Fibroblast of the aortic adventitia (primary cell): ENCODE data around the gene DOCK9. TPM values are rescaled to one million over a fixed set of nuclear protein-coding genes. Genes with fewer than 3 reads are reported as not detected.
"Not testable (repeated sequence)": the region's sequence is repeated elsewhere in the genome, so short reads cannot be mapped to it uniquely, and the experiment has no call there.

Experiments
- DNase-seq: peaks from one replicate; pipeline ENCODE4 v3.0.0-alpha.2; 2010; ENCODE audit warnings: low read depth
- H3K4me3 ChIP-seq: 2 replicates; pipeline ENCODE4 v1.5.1; 2011; ENCODE audit warnings: low read depth, mild to moderate bottlenecking, control low read depth, low read length, moderate library complexity
- total RNA-seq: library from RNA; depleted of rRNA; stranded (reverse); fragments of >200 nt; gene quantifications from 2 replicates; pipeline ENCODE4 v1.2.3, GENCODE V29; 2012; ENCODE audit warnings: low replicate concordance
- TF ChIP-seq, protein P1 (sequence below): IDR thresholded peaks from 2 replicates; pipeline ENCODE4 v1.5.1; 2011; ENCODE audit warnings: mild to moderate bottlenecking, low read length, control low read depth, inconsistent platforms; ENCODE audit not compliant: insufficient read depth

Gene DOCK9
- total RNA-seq, 1 donor = 28.1 TPM

DNA sequence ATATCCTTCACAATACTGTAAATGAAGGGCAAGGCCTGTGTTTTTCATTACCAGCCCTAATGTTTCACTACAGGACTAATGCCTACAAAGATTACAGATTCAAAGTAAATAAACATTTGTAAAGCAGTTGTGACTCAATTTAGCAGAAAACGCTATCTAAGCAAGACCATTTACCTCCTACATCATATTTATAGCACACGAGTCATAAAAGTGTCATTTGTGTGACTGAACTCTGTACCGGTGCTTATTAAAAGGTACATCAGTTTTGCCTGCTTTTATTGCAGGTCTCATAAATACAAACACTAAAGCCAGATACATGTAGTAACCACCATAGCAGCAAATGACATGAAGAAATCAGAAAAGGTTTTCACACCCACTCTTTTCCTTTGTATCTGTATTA, 163.9 kb downstream of the DOCK9 start:
- no peak for DNase-seq
- TF ChIP-seq, protein P1, sequence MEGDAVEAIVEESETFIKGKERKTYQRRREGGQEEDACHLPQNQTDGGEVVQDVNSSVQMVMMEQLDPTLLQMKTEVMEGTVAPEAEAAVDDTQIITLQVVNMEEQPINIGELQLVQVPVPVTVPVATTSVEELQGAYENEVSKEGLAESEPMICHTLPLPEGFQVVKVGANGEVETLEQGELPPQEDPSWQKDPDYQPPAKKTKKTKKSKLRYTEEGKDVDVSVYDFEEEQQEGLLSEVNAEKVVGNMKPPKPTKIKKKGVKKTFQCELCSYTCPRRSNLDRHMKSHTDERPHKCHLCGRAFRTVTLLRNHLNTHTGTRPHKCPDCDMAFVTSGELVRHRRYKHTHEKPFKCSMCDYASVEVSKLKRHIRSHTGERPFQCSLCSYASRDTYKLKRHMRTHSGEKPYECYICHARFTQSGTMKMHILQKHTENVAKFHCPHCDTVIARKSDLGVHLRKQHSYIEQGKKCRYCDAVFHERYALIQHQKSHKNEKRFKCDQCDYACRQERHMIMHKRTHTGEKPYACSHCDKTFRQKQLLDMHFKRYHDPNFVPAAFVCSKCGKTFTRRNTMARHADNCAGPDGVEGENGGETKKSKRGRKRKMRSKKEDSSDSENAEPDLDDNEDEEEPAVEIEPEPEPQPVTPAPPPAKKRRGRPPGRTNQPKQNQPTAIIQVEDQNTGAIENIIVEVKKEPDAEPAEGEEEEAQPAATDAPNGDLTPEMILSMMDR = no peak
- H3K4me3 ChIP-seq = no peak overlapping the region

DNA sequence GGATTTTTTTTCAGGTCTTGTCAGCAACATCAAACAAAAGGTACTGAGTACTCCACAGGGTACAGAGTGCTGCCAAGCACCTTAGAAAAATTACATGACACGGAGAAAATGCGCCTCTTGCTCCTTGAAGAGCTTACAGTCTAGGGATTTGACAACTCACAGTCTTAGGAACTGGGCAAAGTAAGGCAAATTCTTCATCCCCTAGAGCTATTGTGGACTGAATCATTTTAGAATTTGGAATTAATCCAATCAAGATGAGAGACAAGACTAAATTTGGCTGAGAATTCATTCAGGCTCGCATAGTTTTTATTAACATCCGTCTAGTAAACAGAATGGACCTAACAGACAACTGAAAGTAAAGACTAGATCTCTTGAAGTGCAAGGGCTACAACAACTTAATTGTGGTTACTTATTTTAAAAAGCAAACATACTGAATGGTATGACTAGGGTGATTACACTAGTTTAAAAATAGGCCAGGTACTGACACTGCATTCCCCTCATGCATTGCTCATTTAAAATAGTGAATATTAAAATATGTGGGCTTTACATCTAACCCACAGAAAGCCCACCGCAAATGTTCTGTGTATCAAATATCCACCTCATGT, 165.6 kb downstream of the DOCK9 start:
- not testable (repeated sequence) for DNase-seq, H3K4me3 ChIP-seq

DNA sequence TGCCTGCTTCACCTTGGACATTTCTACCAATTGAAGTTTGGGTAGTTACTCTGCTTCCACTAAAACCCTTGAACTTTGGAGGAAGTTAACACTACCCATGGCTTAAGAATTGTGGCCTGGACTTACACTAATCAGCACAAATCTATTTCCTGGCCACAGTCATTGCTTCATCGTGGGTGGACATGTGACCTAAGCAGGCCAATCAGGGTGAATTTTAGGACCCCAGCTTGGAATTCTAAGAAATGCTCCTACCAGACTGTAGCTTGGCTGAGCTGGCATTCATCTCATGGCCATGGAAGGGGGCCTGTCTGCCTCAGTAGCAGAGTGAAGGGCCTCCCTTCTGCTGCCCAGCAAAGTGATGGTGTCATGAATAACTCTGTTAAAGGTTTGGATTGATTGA, 167.1 kb downstream of the DOCK9 start:
- no peak overlapping the region for H3K4me3 ChIP-seq
- TF ChIP-seq, protein P1 = no peak
- DNase-seq = no peak

DNA sequence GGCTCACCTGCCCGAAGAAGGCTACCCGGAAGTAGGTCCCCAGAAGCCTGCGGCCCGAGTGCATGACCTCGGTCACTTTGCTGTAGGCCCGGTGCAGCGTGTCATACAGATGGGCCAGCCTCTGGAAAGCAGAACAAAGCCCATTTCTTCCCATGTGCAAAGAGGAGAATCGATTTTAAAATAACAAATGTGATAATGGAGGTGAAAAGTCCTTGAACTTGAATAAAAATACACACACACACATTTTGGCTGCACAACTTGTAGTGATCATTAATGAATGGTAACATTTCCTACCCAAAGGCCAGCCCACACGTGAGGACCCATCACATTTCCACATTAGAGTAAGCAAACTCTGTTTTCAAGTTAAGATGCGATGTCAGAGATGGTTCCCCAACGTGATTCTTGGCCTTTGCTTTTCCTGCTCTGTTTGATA, 168.5 kb downstream of the DOCK9 start:
- DNase-seq = no peak
- TF ChIP-seq, protein P1 = no peak
- H3K4me3 ChIP-seq = no peak overlapping the region

DNA sequence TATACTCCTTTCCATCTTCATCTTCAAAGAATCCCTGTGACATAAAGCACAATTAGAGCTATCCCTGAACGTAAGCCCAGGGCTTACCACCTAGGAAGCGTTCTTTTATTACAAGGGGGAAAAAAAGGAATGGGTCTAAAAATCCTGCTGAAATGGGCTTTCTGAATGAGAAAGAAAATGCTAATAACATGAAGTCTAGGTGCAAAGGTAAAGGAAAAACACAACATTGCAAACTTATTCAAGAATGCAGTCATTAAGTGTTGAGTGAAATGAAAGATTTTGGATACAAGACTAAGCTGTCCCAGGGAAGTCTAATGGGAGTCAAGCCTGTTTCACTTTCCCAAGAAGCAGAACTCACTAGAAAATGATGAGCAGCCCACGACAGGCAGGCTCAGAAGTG, 170.1 kb downstream of the DOCK9 start:
- TF ChIP-seq, protein P1 = no peak
- DNase-seq = no peak
- no peak overlapping the region for H3K4me3 ChIP-seq

DNA sequence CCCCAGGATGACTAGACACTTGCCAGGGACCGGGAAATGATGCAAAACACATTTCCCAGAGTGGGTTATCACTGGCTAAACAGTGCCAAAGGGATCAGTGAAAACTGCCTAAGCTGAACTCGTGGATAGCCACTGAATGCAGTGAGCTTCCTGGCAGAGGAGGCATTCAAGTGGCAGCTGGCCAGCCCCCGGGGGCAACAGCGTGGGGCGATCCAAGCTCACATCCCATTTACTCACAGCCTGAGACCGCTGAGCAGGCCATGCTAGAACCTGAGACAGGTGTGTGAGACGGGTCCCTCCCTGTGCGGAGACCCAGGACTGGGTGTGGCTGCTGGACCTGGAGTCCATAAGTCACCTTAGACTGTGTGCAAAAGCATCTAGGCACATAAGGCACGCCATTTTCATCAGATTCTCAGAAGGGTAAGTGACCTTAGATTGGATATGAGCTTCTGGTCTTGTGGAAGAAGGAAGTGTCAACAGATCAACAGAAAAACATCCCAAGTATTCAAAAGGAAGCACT, 173.5 kb downstream of the DOCK9 start:
- TF ChIP-seq, protein P1 = no peak
- DNase-seq = no peak
- H3K4me3 ChIP-seq = no peak overlapping the region

DNA sequence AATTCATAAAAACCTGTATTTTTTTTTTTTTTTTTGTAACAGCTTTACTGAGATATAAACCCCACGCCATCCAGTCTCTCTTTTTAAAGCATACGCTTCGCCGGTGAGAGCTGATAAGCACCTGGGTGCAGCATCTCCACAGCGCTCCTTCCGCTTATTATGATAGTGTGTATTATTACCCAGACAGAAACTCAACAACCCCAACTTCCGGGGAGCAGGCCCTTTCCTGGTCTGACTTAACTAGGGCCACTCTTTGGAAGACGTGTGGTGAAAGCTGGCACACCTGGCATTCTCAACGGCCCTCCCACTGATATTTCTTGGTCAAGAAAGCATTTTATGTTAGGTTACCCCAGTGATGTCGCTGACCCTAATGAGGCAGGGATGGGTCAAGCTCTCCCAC, 173.9 kb downstream of the DOCK9 start:
- TF ChIP-seq, protein P1 = no peak
- no peak for DNase-seq
- H3K4me3 ChIP-seq = no peak overlapping the region
